Prostate gland (tissue), 2 donors: Measurements from ENCODE around the gene NRXN2. TPM values are rescaled to one million over a fixed set of nuclear protein-coding genes. Genes with fewer than 3 reads are reported as not detected.

Experiments
- DNase-seq: peaks from one replicate; pipeline ENCODE4 v3.0.0-alpha.2; 2019; ENCODE audit warnings: low spot score
- H3K27ac ChIP-seq, 2 donors: fragments of 200-600 bp; sonication (generic); 2 replicates each; pipeline ENCODE4 v1.5.1; 2017 to 2019
- H3K27me3 ChIP-seq: fragments of 200-600 bp; sonication (generic); replicated peaks from 2 replicates; pipeline ENCODE4 v1.5.1; 2019; ENCODE audit not compliant: insufficient read depth
- H3K36me3 ChIP-seq, 2 donors: fragments of 200-600 bp; sonication (generic); 1 replicate in 1 of 2; 2 replicates in 1 of 2; pipeline versions ENCODE4 v1.5.1 to v1.8.1; 2017 to 2019
- H3K4me1 ChIP-seq: fragments of 200-600 bp; sonication (generic); replicated peaks from 2 replicates; pipeline ENCODE4 v1.5.1; 2019
- H3K4me3 ChIP-seq, 2 donors: fragments of 200-600 bp; sonication (generic); 2 replicates each; pipeline ENCODE4 v1.5.1; 2017 to 2019
- H3K9me3 ChIP-seq: fragments of 200-600 bp; sonication (generic); 2 replicates; pipeline ENCODE4 v1.5.1; 2017
- CTCF ChIP-seq, 4 experiments: fragments of 200-600 bp in 2 of 4; fragments of 450-650 bp in 2 of 4; sonication (generic) in 2 of 4; IDR thresholded peaks; 1 replicate in 3 of 4; 2 replicates in 1 of 4; pipeline ENCODE4 v1.5.1; 2016 to 2019; ENCODE audit warnings: antibody characterized with exemption in 4 of 4, mild to moderate bottlenecking in 2 of 4, moderate library complexity in 2 of 4
- POLR2A ChIP-seq: fragments of 450-650 bp; IDR thresholded peaks from one replicate; pipeline ENCODE4 v1.6.1; 2016; ENCODE audit warnings: antibody characterized with exemption, mild to moderate bottlenecking
- POLR2AphosphoS5 ChIP-seq: sonication (generic); formaldehyde crosslinking; IDR thresholded peaks from one replicate; pipeline ENCODE4 v1.6.1; 2017; ENCODE audit warnings: antibody characterized with exemption
- WGBS: methylation state at CpG from one replicate; pipeline ENCODE4 v1.1.5; 2018; 5-methylcytosine and 5-hydroxymethylcytosine counted together
- intact Hi-C: fragments of 100-400 bp; cut with DNase I; formaldehyde crosslinking; loops from one replicate; pipeline ENCODE4 v1.14.2; 2022
- total RNA-seq, 2 donors: library from RNA; depleted of rRNA; stranded (reverse); fragments of >200 nt; gene quantifications; one replicate each; pipeline ENCODE4 v1.1.0, GENCODE V29; 2016

Gene NRXN2
- total RNA-seq, 2 donors from 2014 or later = 0.46 to 26.8 TPM

- Histone ChIP-seq H3K4me3 (no peak overlapping the region), H3K27ac (no peak overlapping the region), H3K4me1 (no peaks in the 10 kb centered on the region), H3K36me3 (no peaks in the 10 kb centered on the region), H3K27me3 (peaks cover 18% of the 10 kb centered on the region), H3K9me3 (no peaks in the 10 kb centered on the region)
- WGBS = 60% methylated on average over 9 of the region's 9 CpGs
- DNase-seq = no peak
- TF ChIP-seq POLR2A (no peak), POLR2AphosphoS5 (no peak), CTCF (IDR thresholded peaks at IDR 0.05) (no peak)
- intact Hi-C loops = loop anchor here (2.0 kb wide), 1 partner anchor 35 kb away; no protein-coding TSS in a partner anchor
Measured at GRCh38 chr11:64723907-64724862, 1.2 kb upstream of the NRXN2 start.

- no peak for TF ChIP-seq POLR2AphosphoS5
- no peak for TF ChIP-seq POLR2A
- no peak for TF ChIP-seq CTCF (IDR thresholded peaks at IDR 0.05)
- intact Hi-C loops = loop anchor here (2.0 kb wide), 1 partner anchor 34 kb away; no protein-coding TSS in a partner anchor
- no peaks in the 10 kb centered on the region for H3K4me1 ChIP-seq
- 10% methylated on average over 34 of the region's 36 CpGs for WGBS
- DNase-seq = no peak
- no peak overlapping the region for H3K27ac ChIP-seq
- no peak overlapping the region for H3K4me3 ChIP-seq
- H3K27me3 ChIP-seq = peaks cover 23% of the 10 kb centered on the region
- no peaks in the 10 kb centered on the region for H3K36me3 ChIP-seq
- H3K9me3 ChIP-seq = no peaks in the 10 kb centered on the region
Measured at GRCh38 chr11:64722141-64723065, 594 bp downstream of the NRXN2 start.

GRCh38 chr11:64721359-64721699 is 1.7 kb downstream of the NRXN2 start:
- intact Hi-C loops = no loop called here

GRCh38 chr11:64720640-64721358 is 2.2 kb downstream of the NRXN2 start:
- no peak overlapping the region for H3K4me3 ChIP-seq
- no peak for DNase-seq
- intact Hi-C loops = no loop called here
- TF ChIP-seq CTCF (IDR thresholded peaks at IDR 0.05) (no peak), POLR2A (no peak), POLR2AphosphoS5 (no peak)
- H3K27me3 ChIP-seq = peaks cover 36% of the 10 kb centered on the region
- H3K4me1 ChIP-seq = no peaks in the 10 kb centered on the region
- H3K9me3 ChIP-seq = no peaks in the 10 kb centered on the region
- H3K36me3 ChIP-seq = no peaks in the 10 kb centered on the region
- H3K27ac ChIP-seq = no peak overlapping the region
- 58% methylated on average over 12 of the region's 12 CpGs for WGBS

More at GRCh38 chr11:64721359-64721699, 1.7 kb downstream of the NRXN2 start:
- Histone ChIP-seq H3K9me3 (no peaks in the 10 kb centered on the region), H3K4me3 (no peak overlapping the region), H3K4me1 (no peaks in the 10 kb centered on the region), H3K27me3 (peaks cover 30% of the 10 kb centered on the region), H3K36me3 (no peaks in the 10 kb centered on the region), H3K27ac (no peak overlapping the region)
- 35% methylated on average over 3 of the region's 3 CpGs for WGBS
- DNase-seq = no peak
- TF ChIP-seq CTCF (IDR thresholded peaks at IDR 0.05) = no peak
- TF ChIP-seq POLR2A = no peak
